Natural killer cell treated with Interleukin-12 subunit alpha and Interleukin-12 subunit beta and Interleukin-15 and Interleukin-18, amount 100 ng/mL, for 72 hours (primary cell): ENCODE results near the gene MEGF11. TPM values are rescaled to one million over a fixed set of nuclear protein-coding genes. Genes with fewer than 3 reads are reported as not detected.

ENCODE experiments used
- ATAC-seq, 2 donors: fragments of 150-1000 bp; cut with Tn5 transposase in 1 of 2; sonication (Bioruptor Pico), chemical (Tn5 transposase) in 1 of 2; 2 replicates each; pipeline ENCODE4 v1.10.0; 2021
- DNase-seq: peaks from one replicate; pipeline ENCODE4 v3.0.0; 2022; ENCODE audit warnings: low spot score
- H3K27ac Mint-ChIP-seq, 2 donors: 1 replicate in 1 of 2; 2 replicates in 1 of 2; pipeline ENCODE4 v1.8.0; 2022; ENCODE audit warnings: mixed read lengths in 2 of 2, mild to moderate bottlenecking in 1 of 2, moderate library complexity in 1 of 2
- H3K27me3 Mint-ChIP-seq, 2 donors: 1 replicate in 1 of 2; 2 replicates in 1 of 2; pipeline ENCODE4 v1.8.0; 2022; ENCODE audit warnings: mixed read lengths in 2 of 2
- H3K36me3 Mint-ChIP-seq: one replicate; pipeline ENCODE4 v1.8.0; 2022; ENCODE audit warnings: mixed read lengths
- H3K4me1 Mint-ChIP-seq, 2 donors: 1 replicate in 1 of 2; 2 replicates in 1 of 2; pipeline ENCODE4 v1.8.0; 2022; ENCODE audit warnings: low read depth in 2 of 2, mixed read lengths in 2 of 2, mild to moderate bottlenecking in 1 of 2
- H3K4me3 Mint-ChIP-seq: one replicate; pipeline ENCODE4 v1.8.0; 2022; ENCODE audit warnings: mixed read lengths
- H3K9me3 Mint-ChIP-seq: 2 replicates; pipeline ENCODE4 v1.8.0; 2022; ENCODE audit warnings: mixed read lengths
- total RNA-seq, 2 donors: library from RNA; stranded (reverse); gene quantifications; one replicate each; pipeline ENCODE4 v1.2.3, GENCODE V29; 2022

The MEGF11 gene
- total RNA-seq, 2 donors from 2014 or later = not detected

- no peak for ATAC-seq
- Mint-ChIP-seq H3K9me3 (no peaks in the 10 kb centered on the region), H3K27ac (no peak overlapping the region), H3K4me1 (no peaks in the 10 kb centered on the region), H3K4me3 (no peak overlapping the region), H3K36me3 (no peaks in the 10 kb centered on the region), H3K27me3 (peaks cover 20 to 29% of the 10 kb centered on the region in 2 donors)
- no peak for DNase-seq
Observed at GRCh38 chr15:66240240-66240794, 13.2 kb downstream of the MEGF11 start.

GRCh38 chr15:66239514-66239913, 14.0 kb downstream of the MEGF11 start:
- Mint-ChIP-seq H3K36me3 (no peaks in the 10 kb centered on the region), H3K27me3 (peaks cover 17 to 21% of the 10 kb centered on the region in 2 donors), H3K4me3 (no peak overlapping the region), H3K9me3 (no peaks in the 10 kb centered on the region), H3K27ac (no peak overlapping the region), H3K4me1 (no peaks in the 10 kb centered on the region)
- DNase-seq = no peak
- ATAC-seq = peak in 1 of 2 donors; percentile 24

- H3K27me3 Mint-ChIP-seq = peaks cover 17% of the 10 kb centered on the region in 2 donors
- no peaks in the 10 kb centered on the region for H3K36me3 Mint-ChIP-seq
- no peaks in the 10 kb centered on the region for H3K9me3 Mint-ChIP-seq
- no peak overlapping the region for H3K4me3 Mint-ChIP-seq
- DNase-seq (no peak), ATAC-seq (no peak)
- no peaks in the 10 kb centered on the region for H3K4me1 Mint-ChIP-seq
- no peak overlapping the region for H3K27ac Mint-ChIP-seq
Observed at GRCh38 chr15:66238318-66238717, 15.2 kb downstream of the MEGF11 start.

GRCh38 chr15:66237513-66238235, 15.9 kb downstream of the MEGF11 start:
- H3K9me3 Mint-ChIP-seq = no peaks in the 10 kb centered on the region
- H3K27ac Mint-ChIP-seq = no peak overlapping the region
- no peaks in the 10 kb centered on the region for H3K36me3 Mint-ChIP-seq
- no peak overlapping the region for H3K4me3 Mint-ChIP-seq
- DNase-seq = no peak
- no peak for ATAC-seq
- no peaks in the 10 kb centered on the region for H3K4me1 Mint-ChIP-seq
- H3K27me3 Mint-ChIP-seq = peaks cover 17 to 18% of the 10 kb centered on the region in 2 donors

- H3K4me1 Mint-ChIP-seq = no peaks in the 10 kb centered on the region
- H3K36me3 Mint-ChIP-seq = no peaks in the 10 kb centered on the region
- peaks cover 17 to 20% of the 10 kb centered on the region in 2 donors for H3K27me3 Mint-ChIP-seq
- no peak overlapping the region for H3K27ac Mint-ChIP-seq
- DNase-seq = no peak
- no peak for ATAC-seq
- no peaks in the 10 kb centered on the region for H3K9me3 Mint-ChIP-seq
- no peak overlapping the region for H3K4me3 Mint-ChIP-seq
Observed at GRCh38 chr15:66236806-66237375, 16.7 kb downstream of the MEGF11 start.

- no peaks in the 10 kb centered on the region for H3K36me3 Mint-ChIP-seq
- H3K4me3 Mint-ChIP-seq = no peak overlapping the region
- H3K27ac Mint-ChIP-seq = no peak overlapping the region
- H3K4me1 Mint-ChIP-seq = no peaks in the 10 kb centered on the region
- peaks cover 12 to 13% of the 10 kb centered on the region in 2 donors for H3K27me3 Mint-ChIP-seq
- no peaks in the 10 kb centered on the region for H3K9me3 Mint-ChIP-seq
- ATAC-seq (no peak), DNase-seq (no peak)
Observed at GRCh38 chr15:66235866-66236265, 17.7 kb downstream of the MEGF11 start.

GRCh38 chr15:66234798-66235197, 18.8 kb downstream of the MEGF11 start:
- no peak for DNase-seq
- Mint-ChIP-seq H3K9me3 (no peaks in the 10 kb centered on the region), H3K36me3 (no peaks in the 10 kb centered on the region), H3K4me3 (no peak overlapping the region), H3K4me1 (no peaks in the 10 kb centered on the region), H3K27ac (no peak overlapping the region), H3K27me3 (peaks cover 12 to 13% of the 10 kb centered on the region in 2 donors)
- no peak for ATAC-seq

- no peaks in the 10 kb centered on the region for H3K9me3 Mint-ChIP-seq
- no peaks in the 10 kb centered on the region for H3K36me3 Mint-ChIP-seq
- H3K27me3 Mint-ChIP-seq = peaks cover 12 to 13% of the 10 kb centered on the region in 2 donors
Observed at GRCh38 chr15:66233487-66234415, 19.8 kb downstream of the MEGF11 start.

GRCh38 chr15:66232267-66232625, 21.3 kb downstream of the MEGF11 start:
- Mint-ChIP-seq H3K4me1 (no peaks in the 10 kb centered on the region), H3K36me3 (no peaks in the 10 kb centered on the region), H3K4me3 (no peak overlapping the region), H3K27ac (no peak overlapping the region), H3K27me3 (peaks cover 12 to 20% of the 10 kb centered on the region in 2 donors), H3K9me3 (no peaks in the 10 kb centered on the region)
- ATAC-seq (no peak), DNase-seq (no peak)

More at GRCh38 chr15:66233487-66234415, 19.8 kb downstream of the MEGF11 start:
- Mint-ChIP-seq H3K27ac (no peak overlapping the region), H3K4me3 (no peak overlapping the region), H3K4me1 (no peaks in the 10 kb centered on the region)
- DNase-seq = no peak
- ATAC-seq = no peak

GRCh38 chr15:66231394-66232266, 21.9 kb downstream of the MEGF11 start:
- Mint-ChIP-seq H3K27ac (no peak overlapping the region), H3K27me3 (peaks cover 7 to 20% of the 10 kb centered on the region in 2 donors), H3K9me3 (no peaks in the 10 kb centered on the region), H3K4me3 (no peak overlapping the region), H3K36me3 (no peaks in the 10 kb centered on the region), H3K4me1 (no peaks in the 10 kb centered on the region)
- no peak for ATAC-seq
- no peak for DNase-seq

- H3K27ac Mint-ChIP-seq = no peak overlapping the region
- H3K9me3 Mint-ChIP-seq = no peaks in the 10 kb centered on the region
- H3K4me3 Mint-ChIP-seq = no peak overlapping the region
- no peaks in the 10 kb centered on the region for H3K36me3 Mint-ChIP-seq
- no peak for DNase-seq
- no peak for ATAC-seq
- no peaks in the 10 kb centered on the region for H3K4me1 Mint-ChIP-seq
- peaks cover 3 to 12% of the 10 kb centered on the region in 2 donors for H3K27me3 Mint-ChIP-seq
Observed at GRCh38 chr15:66229790-66230465, 23.6 kb downstream of the MEGF11 start.

- H3K4me1 Mint-ChIP-seq = no peaks in the 10 kb centered on the region
- no peaks in the 10 kb centered on the region for H3K36me3 Mint-ChIP-seq
- H3K27me3 Mint-ChIP-seq = peaks cover 3 to 12% of the 10 kb centered on the region in 2 donors
- ATAC-seq = no peak
- no peaks in the 10 kb centered on the region for H3K9me3 Mint-ChIP-seq
- no peak overlapping the region for H3K27ac Mint-ChIP-seq
- H3K4me3 Mint-ChIP-seq = no peak overlapping the region
- DNase-seq = no peak
Observed at GRCh38 chr15:66228807-66229735, 24.5 kb downstream of the MEGF11 start.
